Natural killer cell (primary cell): ENCODE data around the gene SPA17. TPM values are rescaled to one million over a fixed set of nuclear protein-coding genes. Genes with fewer than 3 reads are reported as not detected.
A peak's percentile ranks its signal among the peaks of the same experiment; 100 is the strongest.

ENCODE experiments used
- ATAC-seq, 3 donors: fragments of 150-1000 bp in 2 of 3; fragments of 200-7000 bp in 1 of 3; cut with Tn5 transposase; 1 replicate in 1 of 3; 2 replicates in 2 of 3; pipeline ENCODE4 v1.10.0; 2021; ENCODE audit warnings: mild to moderate bottlenecking in 2 of 3, moderate library complexity in 2 of 3
- DNase-seq, 2 donors: peaks; one replicate each; pipeline versions ENCODE4 v3.0.0 to v3.0.0-alpha.2; 2013 to 2021; ENCODE audit warnings: mixed read lengths in 1 of 2
- H3K27ac ChIP-seq: one replicate; pipeline ENCODE4 v1.5.1; 2013; ENCODE audit warnings: mild to moderate bottlenecking, low read length
- H3K27me3 ChIP-seq: one replicate; pipeline ENCODE4 v1.6.1; 2013; ENCODE audit warnings: low read length; ENCODE audit not compliant: control insufficient read depth, insufficient read depth
- H3K36me3 ChIP-seq: one replicate; pipeline ENCODE4 v1.6.1; 2013; ENCODE audit warnings: low read length; ENCODE audit not compliant: control insufficient read depth, insufficient read depth
- H3K4me1 ChIP-seq: one replicate; pipeline ENCODE4 v1.6.1; 2013; ENCODE audit warnings: low read length; ENCODE audit not compliant: control insufficient read depth, insufficient read depth
- H3K4me3 ChIP-seq: one replicate; pipeline ENCODE4 v1.5.1; 2013; ENCODE audit warnings: low read length
- H3K9me3 ChIP-seq: one replicate; pipeline ENCODE4 v1.6.1; 2013; ENCODE audit warnings: low read length; ENCODE audit not compliant: control insufficient read depth, insufficient read depth
- H3K27ac Mint-ChIP-seq, 2 donors: one replicate each; pipeline ENCODE4 v1.8.0; 2022; ENCODE audit warnings: mild to moderate bottlenecking in 2 of 2, mixed read lengths in 2 of 2, moderate library complexity in 1 of 2
- H3K27me3 Mint-ChIP-seq, 2 donors: one replicate each; pipeline ENCODE4 v1.8.0; 2022; ENCODE audit warnings: low read depth in 2 of 2, mixed read lengths in 2 of 2
- H3K36me3 Mint-ChIP-seq: one replicate; pipeline ENCODE4 v1.8.0; 2022; ENCODE audit warnings: mixed read lengths
- H3K4me1 Mint-ChIP-seq, 2 donors: one replicate each; pipeline ENCODE4 v1.8.0; 2022; ENCODE audit warnings: mixed read lengths in 2 of 2
- H3K4me3 Mint-ChIP-seq: one replicate; pipeline ENCODE4 v1.8.0; 2022; ENCODE audit warnings: mild to moderate bottlenecking, moderate library complexity, mixed read lengths
- H3K9me3 Mint-ChIP-seq, 2 donors: one replicate each; pipeline ENCODE4 v1.8.0; 2022; ENCODE audit warnings: mixed read lengths in 2 of 2
- WGBS: methylation state at CpG from one replicate; pipeline ENCODE4 v1.1.7; 2013; ENCODE audit warnings: missing lambda C conversion rate; ENCODE audit not compliant: insufficient coverage; 5-methylcytosine and 5-hydroxymethylcytosine counted together
- intact Hi-C: fragments of 100-400 bp; cut with micrococcal nuclease; formaldehyde crosslinking; loops from one replicate; pipeline ENCODE4 v1.14.2; 2022
- total RNA-seq, 4 donors: library from RNA; stranded (reverse); fragments of 120-200 nt in 1 of 4; gene quantifications; one replicate each; pipeline versions ENCODE4 v1.2.3 to v1.2.4, GENCODE V29; 2013 to 2022
- TF ChIP-seq, protein P1 (sequence below): fragments of 200-600 bp; IDR thresholded peaks from one replicate; pipeline ENCODE4 v1.8.0; 2022; ENCODE audit warnings: antibody characterized with exemption

Gene SPA17
- total RNA-seq, 3 donors from 2014 or later (not counting 1 experiment from before 2014, with no cell fraction given): 0.35 to 0.45 (median 0.35) TPM

DNA sequence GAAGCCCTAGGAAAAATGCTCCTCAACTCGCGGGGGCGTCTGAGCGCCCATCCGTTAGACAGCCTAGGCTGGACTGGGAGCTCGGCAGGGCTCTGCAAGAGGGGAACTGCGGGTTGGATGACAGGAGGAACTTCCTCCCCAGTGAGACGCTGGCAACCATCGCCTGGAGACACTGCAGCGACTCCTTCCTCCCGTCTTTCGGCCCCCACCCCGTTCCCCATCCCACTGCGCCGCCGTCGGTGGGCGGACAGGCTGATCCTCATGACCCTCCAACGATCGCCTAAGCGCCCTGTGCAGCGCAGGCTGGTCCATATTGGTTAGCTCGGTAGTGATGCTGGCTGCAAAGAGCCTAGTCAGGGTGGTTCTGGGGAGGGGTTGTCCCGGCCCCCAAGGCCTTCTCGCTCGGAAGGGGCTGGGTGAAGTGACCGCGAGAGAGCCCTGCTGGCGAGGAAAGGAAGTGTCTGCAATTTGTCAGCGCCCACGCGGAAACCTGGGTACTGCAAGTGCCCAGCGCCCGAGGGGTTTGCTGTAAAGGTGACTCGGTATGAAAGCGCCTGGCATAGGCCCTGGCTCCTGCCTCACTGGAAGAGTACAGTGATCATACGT lies 66.7 kb downstream of the SPA17 start:
- Mint-ChIP-seq H3K9me3 (no peaks in the 10 kb centered on the region), H3K27me3 (peaks cover 50 to 58% of the 10 kb centered on the region in 2 donors), H3K27ac (no peak overlapping the region), H3K4me3 (peak overlapping the region; percentile 84), H3K36me3 (no peaks in the 10 kb centered on the region), H3K4me1 (peaks cover 7 to 21% of the 10 kb centered on the region in 2 donors)
- peak; percentile 49 to 66 (median 62) for ATAC-seq
- H3K36me3 ChIP-seq: no peaks in the 10 kb centered on the region
- no peaks in the 10 kb centered on the region for H3K9me3 ChIP-seq
- DNase-seq: peak; percentile 43 to 77
- 2% methylated on average over 37 of the region's 37 CpGs for WGBS
- TF ChIP-seq, protein P1, sequence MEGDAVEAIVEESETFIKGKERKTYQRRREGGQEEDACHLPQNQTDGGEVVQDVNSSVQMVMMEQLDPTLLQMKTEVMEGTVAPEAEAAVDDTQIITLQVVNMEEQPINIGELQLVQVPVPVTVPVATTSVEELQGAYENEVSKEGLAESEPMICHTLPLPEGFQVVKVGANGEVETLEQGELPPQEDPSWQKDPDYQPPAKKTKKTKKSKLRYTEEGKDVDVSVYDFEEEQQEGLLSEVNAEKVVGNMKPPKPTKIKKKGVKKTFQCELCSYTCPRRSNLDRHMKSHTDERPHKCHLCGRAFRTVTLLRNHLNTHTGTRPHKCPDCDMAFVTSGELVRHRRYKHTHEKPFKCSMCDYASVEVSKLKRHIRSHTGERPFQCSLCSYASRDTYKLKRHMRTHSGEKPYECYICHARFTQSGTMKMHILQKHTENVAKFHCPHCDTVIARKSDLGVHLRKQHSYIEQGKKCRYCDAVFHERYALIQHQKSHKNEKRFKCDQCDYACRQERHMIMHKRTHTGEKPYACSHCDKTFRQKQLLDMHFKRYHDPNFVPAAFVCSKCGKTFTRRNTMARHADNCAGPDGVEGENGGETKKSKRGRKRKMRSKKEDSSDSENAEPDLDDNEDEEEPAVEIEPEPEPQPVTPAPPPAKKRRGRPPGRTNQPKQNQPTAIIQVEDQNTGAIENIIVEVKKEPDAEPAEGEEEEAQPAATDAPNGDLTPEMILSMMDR: peak; percentile 59
- peaks cover 16% of the 10 kb centered on the region for H3K4me1 ChIP-seq
- H3K4me3 ChIP-seq: peak overlapping the region; percentile 48
- no peak overlapping the region for H3K27ac ChIP-seq
- H3K27me3 ChIP-seq: peaks cover 10% of the 10 kb centered on the region
- intact Hi-C loops: no loop called here

- peaks cover 10% of the 10 kb centered on the region for H3K27me3 ChIP-seq
- Mint-ChIP-seq H3K36me3 (no peaks in the 10 kb centered on the region), H3K9me3 (no peaks in the 10 kb centered on the region), H3K4me3 (no peak overlapping the region), H3K4me1 (peaks cover 7 to 28% of the 10 kb centered on the region in 2 donors), H3K27me3 (peaks cover 36 to 47% of the 10 kb centered on the region in 2 donors), H3K27ac (no peak overlapping the region)
- no peak overlapping the region for H3K4me3 ChIP-seq
- DNase-seq (no peak), ATAC-seq (no peak)
- H3K36me3 ChIP-seq: no peaks in the 10 kb centered on the region
- peaks cover 32% of the 10 kb centered on the region for H3K4me1 ChIP-seq
- intact Hi-C loops: no loop called here
- 86% methylated on average over 2 of the region's 2 CpGs for WGBS
- no peaks in the 10 kb centered on the region for H3K9me3 ChIP-seq
- TF ChIP-seq, protein P1: no peak
- H3K27ac ChIP-seq: no peak overlapping the region
Observed at GRCh38 chr11:124742555-124742954, 68.9 kb downstream of the SPA17 start.

- Histone ChIP-seq H3K27me3 (peaks cover 10% of the 10 kb centered on the region), H3K9me3 (no peaks in the 10 kb centered on the region), H3K4me3 (no peak overlapping the region), H3K36me3 (no peaks in the 10 kb centered on the region), H3K4me1 (peaks cover 32% of the 10 kb centered on the region), H3K27ac (no peak overlapping the region)
- intact Hi-C loops: no loop called here
- DNase-seq: no peak
- WGBS: 90% methylated on average over 3 of the region's 6 CpGs
- Mint-ChIP-seq H3K9me3 (no peaks in the 10 kb centered on the region), H3K27me3 (peaks cover 33 to 45% of the 10 kb centered on the region in 2 donors), H3K4me3 (no peak overlapping the region), H3K4me1 (peaks cover 7 to 28% of the 10 kb centered on the region in 2 donors), H3K27ac (no peak overlapping the region), H3K36me3 (no peaks in the 10 kb centered on the region)
- TF ChIP-seq, protein P1: no peak
- no peak for ATAC-seq
Observed at GRCh38 chr11:124743050-124743449, 69.3 kb downstream of the SPA17 start.
